T follicular helper cell (primary cell): ENCODE measurements around the gene SNX32.
A peak's percentile ranks its signal among the peaks of the same experiment; 100 is the strongest.

Experiments used
- DNase-seq: peaks from one replicate; pipeline ENCODE4 v3.0.0-alpha.2; 2020; ENCODE audit warnings: low read depth
- total RNA-seq, 2 experiments: gene quantifications; one replicate each; lab custom pipeline; 2026; lab: John Stamatoyannopoulos, UW

Gene SNX32
- 0.70 to 0.84 reads per million in 2 experiments for total RNA-seq

GRCh38 chr11:65833297-65834030, at the start of gene SNX32:
TSS of gene SNX32 (plus strand) at chr11:65833963. CDS start at chr11:65834066, 103 bp downstream.
- peak; percentile 90 for DNase-seq

GRCh38 chr11:65785319-65786007, 48.3 kb upstream of the SNX32 start:
- DNase-seq: no peak

GRCh38 chr11:65786008-65786785, 47.6 kb upstream of the SNX32 start:
- no peak for DNase-seq

- DNase-seq: no peak
Measured at GRCh38 chr11:65786786-65787636, 46.8 kb upstream of the SNX32 start, which contains the start of gene OVOL1. TSS of gene OVOL1 (plus strand) at chr11:65787063. CDS start at chr11:65787374, 311 bp downstream.

- no peak for DNase-seq
Measured at GRCh38 chr11:65787649-65788622, 45.8 kb upstream of the SNX32 start.

GRCh38 chr11:65788821-65789220, 44.9 kb upstream of the SNX32 start:
- no peak for DNase-seq

- no peak for DNase-seq
Measured at GRCh38 chr11:65789230-65790103, 44.3 kb upstream of the SNX32 start.

GRCh38 chr11:65790104-65790901, 43.5 kb upstream of the SNX32 start:
- no peak for DNase-seq

- no peak for DNase-seq
Measured at GRCh38 chr11:65790902-65791650, 42.7 kb upstream of the SNX32 start.

GRCh38 chr11:65791719-65792213, 42.0 kb upstream of the SNX32 start:
- no peak for DNase-seq

- no peak for DNase-seq
Measured at GRCh38 chr11:65792456-65792855, 41.3 kb upstream of the SNX32 start.

GRCh38 chr11:65793144-65793581, 40.6 kb upstream of the SNX32 start:
- DNase-seq: no peak

GRCh38 chr11:65793625-65794400, 40.0 kb upstream of the SNX32 start:
- DNase-seq: no peak

- DNase-seq: no peak
Measured at GRCh38 chr11:65794570-65795510, 38.9 kb upstream of the SNX32 start.
